ENCODE data around the gene DDN.

GRCh38 chr12:48973941-48974673, 25.1 kb downstream of the DDN start:
- TF ChIP-seq CTCF (IDR thresholded peaks at IDR 0.05; ENCODE audit: low read depth, low read length) (peak; percentile 32), POLR2A (IDR thresholded peaks at IDR 0.05; ENCODE audit: extremely low read depth, insufficient read length) (no peak), MYC (IDR thresholded peaks at IDR 0.05; ENCODE audit: low read depth, low read length) (no peak), MAX (IDR thresholded peaks at IDR 0.05; ENCODE audit: low read depth, low read length) (no peak)

All from NB4 (cell line).